GM23338 (cell line): ENCODE results near the gene HIGD1B. TPM values are rescaled to one million over a fixed set of nuclear protein-coding genes. Genes with fewer than 3 reads are reported as not detected.

Experiments used
- ATAC-seq: fragments of 200-7000 bp; cut with Tn5 transposase; 3 replicates; pipeline ENCODE4 v1.9.1; 2020
- DNase-seq: peaks from one replicate; pipeline ENCODE4 v3.0.0-alpha.2; 2015; ENCODE audit warnings: low spot score
- H2AFZ ChIP-seq: fragments of 200-600 bp; sonication (generic); 2 replicates; pipeline ENCODE4 v1.8.0; 2016; ENCODE audit warnings: antibody characterized with exemption, mild to moderate bottlenecking, moderate library complexity
- H3F3A ChIP-seq: fragments of 200-600 bp; sonication (generic); replicated peaks from 2 replicates; pipeline ENCODE4 v1.8.0; 2017; ENCODE audit warnings: antibody characterized with exemption, mixed run types, low read depth
- H3K27ac ChIP-seq: fragments of 200-600 bp; sonication (generic); 2 replicates; pipeline ENCODE4 v1.6.1; 2016; ENCODE audit warnings: low read depth
- H3K27me3 ChIP-seq: fragments of 200-600 bp; sonication (generic); 2 replicates; pipeline ENCODE4 v1.8.0; 2016; ENCODE audit warnings: mild to moderate bottlenecking, mixed run types, moderate library complexity; ENCODE audit not compliant: insufficient read depth
- H3K36me3 ChIP-seq: fragments of 200-600 bp; sonication (generic); 2 replicates; pipeline ENCODE4 v1.8.0; 2016; ENCODE audit warnings: mild to moderate bottlenecking; ENCODE audit not compliant: insufficient read depth
- H3K4me1 ChIP-seq: fragments of 200-600 bp; sonication (generic); 2 replicates; pipeline ENCODE4 v1.8.0; 2016; ENCODE audit warnings: mild to moderate bottlenecking, moderate library complexity; ENCODE audit not compliant: insufficient read depth
- H3K4me2 ChIP-seq: fragments of 200-600 bp; sonication (generic); 2 replicates; pipeline ENCODE4 v1.7.1; 2017; ENCODE audit warnings: mixed run types
- H3K4me3 ChIP-seq: fragments of 200-600 bp; sonication (generic); 2 replicates; pipeline ENCODE4 v1.6.1; 2016; ENCODE audit warnings: mixed run types
- H3K79me2 ChIP-seq: fragments of 200-600 bp; sonication (generic); replicated peaks from 2 replicates; pipeline ENCODE4 v1.8.0; 2017; ENCODE audit warnings: mild to moderate bottlenecking; ENCODE audit not compliant: insufficient read depth
- H3K9me2 ChIP-seq: fragments of 200-600 bp; sonication (generic); 2 replicates; pipeline ENCODE4 v1.8.0; 2017; ENCODE audit not compliant: insufficient read depth
- H4K20me1 ChIP-seq: fragments of 200-600 bp; sonication (generic); replicated peaks from 2 replicates; pipeline ENCODE4 v1.8.0; 2017; ENCODE audit warnings: mild to moderate bottlenecking; ENCODE audit not compliant: insufficient read depth
- H3K27ac Mint-ChIP-seq: 2 replicates; pipeline ENCODE4 v1.8.0; 2020; ENCODE audit warnings: inconsistent platforms, mild to moderate bottlenecking, moderate library complexity, mixed read lengths
- H3K27me3 Mint-ChIP-seq: 3 replicates; pipeline ENCODE4 v1.8.0; 2022; ENCODE audit warnings: low read depth, mild to moderate bottlenecking, moderate library complexity, mixed read lengths, inconsistent platforms; ENCODE audit not compliant: insufficient read depth, poor library complexity
- H3K36me3 Mint-ChIP-seq: 3 replicates; pipeline ENCODE4 v1.8.0; 2021; ENCODE audit warnings: low read depth, mild to moderate bottlenecking, inconsistent platforms, moderate library complexity, mixed read lengths
- H3K4me1 Mint-ChIP-seq: 3 replicates; pipeline ENCODE4 v1.8.0; 2020; ENCODE audit warnings: mild to moderate bottlenecking, inconsistent platforms, mixed read lengths
- H3K4me3 Mint-ChIP-seq: 3 replicates; pipeline ENCODE4 v1.8.0; 2021; ENCODE audit warnings: moderate library complexity, mild to moderate bottlenecking, inconsistent platforms, mixed read lengths
- H3K9me3 Mint-ChIP-seq: 3 replicates; pipeline ENCODE4 v1.8.0; 2020; ENCODE audit warnings: moderate library complexity, mild to moderate bottlenecking, inconsistent platforms, mixed read lengths
- CTCF ChIP-seq, 2 experiments: fragments of 200-600 bp in 1 of 2; sonication (generic) in 1 of 2; conservative IDR thresholded peaks; 2 replicates each; pipeline versions ENCODE4 v1.5.1 to v1.6.1; 2016 to 2017; ENCODE audit warnings: antibody characterized with exemption in 2 of 2, low read depth in 2 of 2, mild to moderate bottlenecking in 2 of 2, moderate library complexity in 1 of 2
- EZH2 ChIP-seq: fragments of 200-600 bp; sonication (generic); IDR thresholded peaks from one replicate; pipeline ENCODE4 v1.8.0; 2017; ENCODE audit warnings: antibody characterized with exemption, mild to moderate bottlenecking, low read depth; ENCODE audit not compliant: unreplicated experiment
- EZH2phosphoT487 ChIP-seq: fragments of 200-600 bp; sonication (generic); IDR thresholded peaks from one replicate; pipeline ENCODE4 v1.8.1; 2018; ENCODE audit warnings: antibody characterized with exemption; ENCODE audit not compliant: unreplicated experiment
- JUNB ChIP-seq: IDR thresholded peaks from one replicate; pipeline ENCODE4 v1.6.1; 2016; ENCODE audit warnings: antibody characterized with exemption; ENCODE audit not compliant: unreplicated experiment
- NANOG ChIP-seq: IDR thresholded peaks from 2 replicates; pipeline ENCODE4 v1.6.1; 2016; ENCODE audit warnings: antibody characterized with exemption, borderline replicate concordance
- POLR2AphosphoS5 ChIP-seq: IDR thresholded peaks from 2 replicates; pipeline ENCODE4 v1.6.1; 2016; ENCODE audit warnings: antibody characterized with exemption, low read depth
- REST ChIP-seq: IDR thresholded peaks from one replicate; pipeline ENCODE4 v1.6.1; 2018; ENCODE audit warnings: antibody characterized with exemption; ENCODE audit not compliant: unreplicated experiment
- STAT1 ChIP-seq: IDR thresholded peaks from one replicate; pipeline ENCODE4 v1.6.1; 2016; ENCODE audit warnings: antibody characterized with exemption; ENCODE audit not compliant: unreplicated experiment
- ZNF114 ChIP-seq: fragments of 250-450 bp; sonication (Bioruptor Pico); IDR thresholded peaks from 2 replicates; pipeline ENCODE4 v1.5.0; 2020; ENCODE audit warnings: mild to moderate bottlenecking, moderate library complexity
- ZNF331 ChIP-seq: fragments of 250-450 bp; sonication (Bioruptor Pico); IDR thresholded peaks from 2 replicates; pipeline ENCODE4 v1.5.0; 2020; ENCODE audit warnings: low read depth, mild to moderate bottlenecking, moderate library complexity
- polyA plus RNA-seq: library from polyadenylated mRNA; unstranded; fragments of >200 nt; fragmentation: Nextera tagmentation; extraction: Ambion mirVana; gene quantifications from 2 replicates; pipeline ENCODE4 v1.2.1, GENCODE V29; 2016
- total RNA-seq: library from RNA; depleted of rRNA; stranded (reverse); fragments of >200 nt; shearing (Covaris generic); gene quantifications from 2 replicates; pipeline ENCODE4 v1.2.3, GENCODE V29; 2014
- TF ChIP-seq, protein P1 (sequence below): fragments of 250-450 bp; sonication (Bioruptor Pico); IDR thresholded peaks from 2 replicates; pipeline ENCODE4 v1.5.0; 2020; ENCODE audit warnings: mild to moderate bottlenecking, moderate library complexity

HIGD1B gene
- total and polyA plus RNA-seq, 2 experiments from 2014 or later: not detected

DNA sequence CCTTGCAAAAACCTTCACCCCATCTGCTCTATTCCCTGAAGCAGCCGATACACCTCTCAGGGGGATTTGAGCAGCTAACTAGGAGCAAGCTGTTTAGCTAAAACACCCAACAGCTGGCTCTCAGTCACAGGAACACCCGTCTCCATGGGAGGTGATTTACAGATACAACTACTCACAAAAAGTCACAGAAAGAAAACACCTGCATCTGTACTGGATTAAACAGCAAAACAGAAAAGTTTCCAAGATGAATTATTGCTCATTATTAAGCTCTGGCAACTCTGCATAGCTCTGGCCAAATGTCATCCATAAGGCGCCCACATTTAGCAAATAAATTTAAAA lies 39.9 kb upstream of the HIGD1B start:
- Histone ChIP-seq H3F3A (peaks cover 2% of the 10 kb centered on the region; the same call in 1 of the 2 replicates), H3K9me2 (no peaks in the 10 kb centered on the region), H3K36me3 (peaks cover 27% of the 10 kb centered on the region), H3K27ac (no peak overlapping the region), H2AFZ (no peak overlapping the region), H3K4me2 (no peak overlapping the region), H3K4me1 (peaks cover 9% of the 10 kb centered on the region; the same call in 1 of the 2 replicates), H4K20me1 (peaks cover 76% of the 10 kb centered on the region), H3K4me3 (no peak overlapping the region), H3K79me2 (peaks cover 97% of the 10 kb centered on the region), H3K27me3 (no peaks in the 10 kb centered on the region)
- no peak overlapping the region for H3K4me3 Mint-ChIP-seq
- peaks cover 9% of the 10 kb centered on the region for H3K27me3 Mint-ChIP-seq
- no peak for DNase-seq
- TF ChIP-seq JUNB (no peak), NANOG (no peak), EZH2phosphoT487 (no peak)
- H3K4me1 Mint-ChIP-seq: peaks cover 6% of the 10 kb centered on the region; the same call in 2 of the 3 replicates
- peak; percentile 33; the same call in 2 of the 3 replicates for ATAC-seq
- no peaks in the 10 kb centered on the region for H3K9me3 Mint-ChIP-seq
- H3K36me3 Mint-ChIP-seq: peaks cover 57% of the 10 kb centered on the region
- no peak overlapping the region for H3K27ac Mint-ChIP-seq

DNA sequence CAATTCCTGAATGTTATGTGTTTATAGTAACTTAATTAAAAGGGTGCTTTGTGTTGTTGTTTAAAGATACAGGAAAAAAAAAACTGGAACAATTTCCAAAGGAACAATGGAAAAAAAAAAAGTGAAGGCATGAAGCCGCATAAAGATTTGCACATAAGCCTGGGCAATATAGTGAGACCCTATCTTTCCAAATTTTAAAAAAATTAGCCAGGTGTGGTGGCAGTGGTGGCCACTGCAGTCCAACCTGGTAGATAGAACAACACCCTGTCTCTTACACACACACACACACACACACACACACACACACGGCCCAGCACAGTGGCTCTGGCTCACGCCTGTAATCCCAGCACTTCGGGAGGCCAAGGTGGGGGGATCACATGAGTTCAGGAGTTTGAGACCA lies 39.5 kb upstream of the HIGD1B start:
- Mint-ChIP-seq H3K9me3 (no peaks in the 10 kb centered on the region), H3K27me3 (peaks cover 10% of the 10 kb centered on the region), H3K27ac (peak overlapping the region; percentile 62; the same call in 1 of the 2 replicates), H3K36me3 (peaks cover 57% of the 10 kb centered on the region), H3K4me3 (no peak overlapping the region), H3K4me1 (peaks cover 6% of the 10 kb centered on the region; the same call in 2 of the 3 replicates)
- DNase-seq (no peak), ATAC-seq (no peak)
- Histone ChIP-seq H3K4me3 (no peak overlapping the region), H3K27ac (no peak overlapping the region; the same call in 1 of the 2 replicates), H4K20me1 (peaks cover 79% of the 10 kb centered on the region), H3K4me1 (peaks cover 9% of the 10 kb centered on the region; the same call in 1 of the 2 replicates), H3K36me3 (peaks cover 27% of the 10 kb centered on the region), H3K27me3 (no peaks in the 10 kb centered on the region), H3K4me2 (no peak overlapping the region), H3K9me2 (no peaks in the 10 kb centered on the region), H3K79me2 (peaks cover 97% of the 10 kb centered on the region), H3F3A (peaks cover 4% of the 10 kb centered on the region; the same call in 1 of the 2 replicates), H2AFZ (no peak overlapping the region)
- no peak for TF ChIP-seq JUNB
- TF ChIP-seq REST: no peak
- no peak for TF ChIP-seq CTCF (conservative IDR thresholded peaks at IDR 0.05; ENCODE audit: low read depth in 2 of 2)
- TF ChIP-seq ZNF331 (CRISPR knock-in tag): no peak
- no peak for TF ChIP-seq STAT1
- TF ChIP-seq ZNF114 (CRISPR knock-in tag): no peak
- no peak for TF ChIP-seq EZH2
- no peak for TF ChIP-seq POLR2AphosphoS5
- TF ChIP-seq, protein P1, sequence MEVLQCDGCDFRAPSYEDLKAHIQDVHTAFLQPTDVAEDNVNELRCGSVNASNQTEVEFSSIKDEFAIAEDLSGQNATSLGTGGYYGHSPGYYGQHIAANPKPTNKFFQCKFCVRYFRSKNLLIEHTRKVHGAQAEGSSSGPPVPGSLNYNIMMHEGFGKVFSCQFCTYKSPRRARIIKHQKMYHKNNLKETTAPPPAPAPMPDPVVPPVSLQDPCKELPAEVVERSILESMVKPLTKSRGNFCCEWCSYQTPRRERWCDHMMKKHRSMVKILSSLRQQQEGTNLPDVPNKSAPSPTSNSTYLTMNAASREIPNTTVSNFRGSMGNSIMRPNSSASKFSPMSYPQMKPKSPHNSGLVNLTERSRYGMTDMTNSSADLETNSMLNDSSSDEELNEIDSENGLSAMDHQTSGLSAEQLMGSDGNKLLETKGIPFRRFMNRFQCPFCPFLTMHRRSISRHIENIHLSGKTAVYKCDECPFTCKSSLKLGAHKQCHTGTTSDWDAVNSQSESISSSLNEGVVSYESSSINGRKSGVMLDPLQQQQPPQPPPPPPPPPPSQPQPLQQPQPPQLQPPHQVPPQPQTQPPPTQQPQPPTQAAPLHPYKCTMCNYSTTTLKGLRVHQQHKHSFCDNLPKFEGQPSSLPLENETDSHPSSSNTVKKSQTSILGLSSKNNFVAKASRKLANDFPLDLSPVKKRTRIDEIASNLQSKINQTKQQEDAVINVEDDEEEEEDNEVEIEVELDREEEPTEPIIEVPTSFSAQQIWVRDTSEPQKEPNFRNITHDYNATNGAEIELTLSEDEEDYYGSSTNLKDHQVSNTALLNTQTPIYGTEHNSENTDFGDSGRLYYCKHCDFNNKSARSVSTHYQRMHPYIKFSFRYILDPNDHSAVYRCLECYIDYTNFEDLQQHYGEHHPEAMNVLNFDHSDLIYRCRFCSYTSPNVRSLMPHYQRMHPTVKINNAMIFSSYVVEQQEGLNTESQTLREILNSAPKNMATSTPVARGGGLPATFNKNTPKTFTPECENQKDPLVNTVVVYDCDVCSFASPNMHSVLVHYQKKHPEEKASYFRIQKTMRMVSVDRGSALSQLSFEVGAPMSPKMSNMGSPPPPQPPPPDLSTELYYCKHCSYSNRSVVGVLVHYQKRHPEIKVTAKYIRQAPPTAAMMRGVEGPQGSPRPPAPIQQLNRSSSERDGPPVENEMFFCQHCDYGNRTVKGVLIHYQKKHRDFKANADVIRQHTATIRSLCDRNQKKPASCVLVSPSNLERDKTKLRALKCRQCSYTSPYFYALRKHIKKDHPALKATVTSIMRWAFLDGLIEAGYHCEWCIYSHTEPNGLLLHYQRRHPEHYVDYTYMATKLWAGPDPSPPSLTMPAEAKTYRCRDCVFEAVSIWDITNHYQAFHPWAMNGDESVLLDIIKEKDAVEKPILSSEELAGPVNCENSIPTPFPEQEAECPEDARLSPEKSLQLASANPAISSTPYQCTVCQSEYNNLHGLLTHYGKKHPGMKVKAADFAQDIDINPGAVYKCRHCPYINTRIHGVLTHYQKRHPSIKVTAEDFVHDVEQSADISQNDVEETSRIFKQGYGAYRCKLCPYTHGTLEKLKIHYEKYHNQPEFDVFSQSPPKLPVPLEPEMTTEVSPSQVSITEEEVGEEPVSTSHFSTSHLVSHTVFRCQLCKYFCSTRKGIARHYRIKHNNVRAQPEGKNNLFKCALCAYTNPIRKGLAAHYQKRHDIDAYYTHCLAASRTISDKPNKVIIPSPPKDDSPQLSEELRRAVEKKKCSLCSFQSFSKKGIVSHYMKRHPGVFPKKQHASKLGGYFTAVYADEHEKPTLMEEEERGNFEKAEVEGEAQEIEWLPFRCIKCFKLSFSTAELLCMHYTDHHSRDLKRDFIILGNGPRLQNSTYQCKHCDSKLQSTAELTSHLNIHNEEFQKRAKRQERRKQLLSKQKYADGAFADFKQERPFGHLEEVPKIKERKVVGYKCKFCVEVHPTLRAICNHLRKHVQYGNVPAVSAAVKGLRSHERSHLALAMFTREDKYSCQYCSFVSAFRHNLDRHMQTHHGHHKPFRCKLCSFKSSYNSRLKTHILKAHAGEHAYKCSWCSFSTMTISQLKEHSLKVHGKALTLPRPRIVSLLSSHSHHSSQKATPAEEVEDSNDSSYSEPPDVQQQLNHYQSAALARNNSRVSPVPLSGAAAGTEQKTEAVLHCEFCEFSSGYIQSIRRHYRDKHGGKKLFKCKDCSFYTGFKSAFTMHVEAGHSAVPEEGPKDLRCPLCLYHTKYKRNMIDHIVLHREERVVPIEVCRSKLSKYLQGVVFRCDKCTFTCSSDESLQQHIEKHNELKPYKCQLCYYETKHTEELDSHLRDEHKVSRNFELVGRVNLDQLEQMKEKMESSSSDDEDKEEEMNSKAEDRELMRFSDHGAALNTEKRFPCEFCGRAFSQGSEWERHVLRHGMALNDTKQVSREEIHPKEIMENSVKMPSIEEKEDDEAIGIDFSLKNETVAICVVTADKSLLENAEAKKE (CRISPR knock-in tag): no peak
- no peak for TF ChIP-seq EZH2phosphoT487
